ENCODE data around the gene ZNF280D.
"Not testable (repeated sequence)": the region's sequence is repeated elsewhere in the genome, so short reads cannot be mapped to it uniquely, and the experiment has no call there.

Gene ZNF280D

GRCh38 chr15:56719774-56720555, 13.3 kb downstream of the ZNF280D start:
- Histone ChIP-seq H2AFZ (ENCODE audit: low read depth, low read length) (no peak overlapping the region), H3K9me3 (ENCODE audit: low read length) (no peaks in the 10 kb centered on the region), H3K36me3 (ENCODE audit: insufficient read depth, low read length) (no peaks in the 10 kb centered on the region), H3K4me1 (ENCODE audit: insufficient read depth, low read length) (no peaks in the 10 kb centered on the region), H3K27me3 (ENCODE audit: insufficient read depth, low read length) (no peaks in the 10 kb centered on the region), H3K4me3 (ENCODE audit: low read length) (no peak overlapping the region)

- Histone ChIP-seq H2AFZ (ENCODE audit: low read depth, low read length) (no peak overlapping the region), H3K27me3 (ENCODE audit: insufficient read depth, low read length) (no peaks in the 10 kb centered on the region), H3K4me1 (ENCODE audit: insufficient read depth, low read length) (no peaks in the 10 kb centered on the region), H3K4me3 (ENCODE audit: low read length) (no peak overlapping the region), H3K36me3 (ENCODE audit: insufficient read depth, low read length) (no peaks in the 10 kb centered on the region), H3K9me3 (ENCODE audit: low read length) (no peaks in the 10 kb centered on the region)
Measured at GRCh38 chr15:56719021-56719612, 14.2 kb downstream of the ZNF280D start.

DNA sequence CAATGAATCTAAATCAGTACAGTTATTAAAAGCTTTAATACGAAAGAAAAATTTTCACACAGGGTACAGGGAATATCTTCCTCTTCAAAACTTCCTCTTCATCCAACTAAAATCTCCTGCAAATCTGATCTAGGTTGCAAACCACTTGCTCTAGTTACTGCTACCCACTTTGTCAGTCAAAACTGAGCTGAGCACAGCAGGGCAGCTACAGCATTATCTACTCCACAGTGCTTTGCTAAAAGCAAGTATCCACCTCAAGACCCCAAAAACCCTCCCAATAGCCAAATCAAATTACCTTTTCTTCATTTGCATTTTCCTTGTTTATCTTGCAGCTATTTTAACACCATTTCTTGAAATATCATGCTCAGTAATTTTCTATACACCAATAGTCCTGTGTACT, 14.7 kb downstream of the ZNF280D start:
- Histone ChIP-seq H3K4me1 (ENCODE audit: insufficient read depth, low read length) (no peaks in the 10 kb centered on the region), H3K4me3 (ENCODE audit: low read length) (no peak overlapping the region), H3K36me3 (ENCODE audit: insufficient read depth, low read length) (no peaks in the 10 kb centered on the region), H2AFZ (ENCODE audit: low read depth, low read length) (no peak overlapping the region), H3K9me3 (ENCODE audit: low read length) (no peaks in the 10 kb centered on the region), H3K27me3 (ENCODE audit: insufficient read depth, low read length) (no peaks in the 10 kb centered on the region)

GRCh38 chr15:56716334-56716733, 17.0 kb downstream of the ZNF280D start:
- Histone ChIP-seq H3K9me3 (ENCODE audit: low read length) (no peaks in the 10 kb centered on the region), H3K4me1 (ENCODE audit: insufficient read depth, low read length) (no peaks in the 10 kb centered on the region), H3K27me3 (ENCODE audit: insufficient read depth, low read length) (no peaks in the 10 kb centered on the region), H3K4me3 (ENCODE audit: low read length) (no peak overlapping the region), H2AFZ (ENCODE audit: low read depth, low read length) (no peak overlapping the region), H3K36me3 (ENCODE audit: insufficient read depth, low read length) (no peaks in the 10 kb centered on the region)

GRCh38 chr15:56715220-56715619, 18.1 kb downstream of the ZNF280D start:
- Histone ChIP-seq H2AFZ (ENCODE audit: low read depth, low read length) (no peak overlapping the region), H3K4me3 (ENCODE audit: low read length) (no peak overlapping the region), H3K4me1 (ENCODE audit: insufficient read depth, low read length) (no peaks in the 10 kb centered on the region), H3K9me3 (ENCODE audit: low read length) (no peaks in the 10 kb centered on the region), H3K27me3 (ENCODE audit: insufficient read depth, low read length) (no peaks in the 10 kb centered on the region), H3K36me3 (ENCODE audit: insufficient read depth, low read length) (no peaks in the 10 kb centered on the region)

DNA sequence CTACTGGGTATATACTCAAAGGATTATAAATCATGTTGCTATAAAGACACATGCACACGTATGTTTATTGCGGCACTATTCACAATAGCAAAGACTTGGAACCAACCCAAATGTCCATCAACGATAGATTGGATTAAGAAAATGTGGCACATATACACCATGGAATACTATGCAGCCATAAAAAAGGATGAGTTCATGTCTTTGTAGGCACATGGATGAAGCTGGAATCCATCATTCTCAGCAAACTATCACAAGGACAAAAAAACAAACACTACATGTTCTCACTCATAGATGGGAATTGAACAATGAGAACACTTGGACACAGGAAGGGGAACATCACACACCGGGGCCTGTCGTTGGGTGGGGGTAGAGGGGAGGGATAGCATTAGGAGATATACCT, 23.8 kb downstream of the ZNF280D start:
- H3K9me3 ChIP-seq (ENCODE audit: low read length); H3K27me3 ChIP-seq (ENCODE audit: insufficient read depth, low read length); H3K36me3 ChIP-seq (ENCODE audit: insufficient read depth, low read length); H2AFZ ChIP-seq (ENCODE audit: low read depth, low read length); H3K4me1 ChIP-seq (ENCODE audit: insufficient read depth, low read length); H3K4me3 ChIP-seq (ENCODE audit: low read length): not testable (repeated sequence)

GRCh38 chr15:56699743-56700142, 33.6 kb downstream of the ZNF280D start:
- H3K36me3 ChIP-seq (ENCODE audit: insufficient read depth, low read length) = no peaks in the 10 kb centered on the region
- H3K4me1 ChIP-seq (ENCODE audit: insufficient read depth, low read length) = no peaks in the 10 kb centered on the region
- no peak overlapping the region for H2AFZ ChIP-seq (ENCODE audit: low read depth, low read length)
- no peaks in the 10 kb centered on the region for H3K27me3 ChIP-seq (ENCODE audit: insufficient read depth, low read length)
- no peaks in the 10 kb centered on the region for H3K9me3 ChIP-seq (ENCODE audit: low read length)
- no peak overlapping the region for H3K4me3 ChIP-seq (ENCODE audit: low read length)

GRCh38 chr15:56698270-56698669, 35.0 kb downstream of the ZNF280D start:
- H3K4me3 ChIP-seq (ENCODE audit: low read length) = no peak overlapping the region
- no peaks in the 10 kb centered on the region for H3K36me3 ChIP-seq (ENCODE audit: insufficient read depth, low read length)
- H3K4me1 ChIP-seq (ENCODE audit: insufficient read depth, low read length) = no peaks in the 10 kb centered on the region
- H2AFZ ChIP-seq (ENCODE audit: low read depth, low read length) = no peak overlapping the region
- H3K9me3 ChIP-seq (ENCODE audit: low read length) = no peaks in the 10 kb centered on the region
- no peaks in the 10 kb centered on the region for H3K27me3 ChIP-seq (ENCODE audit: insufficient read depth, low read length)

DNA sequence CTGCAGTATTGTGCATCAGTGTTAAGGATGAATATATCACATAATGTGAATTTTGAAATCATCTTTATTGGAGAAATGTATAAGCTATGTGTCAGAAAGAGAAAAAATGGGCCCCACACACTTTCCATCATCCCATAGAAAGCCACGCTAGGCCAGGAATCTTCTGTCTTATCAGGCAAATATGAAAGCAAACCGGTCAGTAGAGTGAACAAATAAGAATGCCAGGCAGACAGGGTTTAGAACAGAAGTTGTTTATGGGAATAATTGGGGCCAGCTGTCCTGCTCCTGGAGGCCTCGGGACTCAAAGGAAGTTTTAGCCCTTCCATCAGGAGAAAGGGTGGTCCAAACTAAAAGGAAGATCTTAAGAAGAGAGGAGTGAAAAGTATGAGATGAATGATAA, 39.5 kb downstream of the ZNF280D start:
- H3K27me3 ChIP-seq (ENCODE audit: insufficient read depth, low read length) = no peaks in the 10 kb centered on the region
- H3K36me3 ChIP-seq (ENCODE audit: insufficient read depth, low read length) = no peaks in the 10 kb centered on the region
- H3K4me1 ChIP-seq (ENCODE audit: insufficient read depth, low read length) = no peaks in the 10 kb centered on the region
- no peak overlapping the region for H2AFZ ChIP-seq (ENCODE audit: low read depth, low read length)
- H3K9me3 ChIP-seq (ENCODE audit: low read length) = no peaks in the 10 kb centered on the region
- no peak overlapping the region for H3K4me3 ChIP-seq (ENCODE audit: low read length)

DNA sequence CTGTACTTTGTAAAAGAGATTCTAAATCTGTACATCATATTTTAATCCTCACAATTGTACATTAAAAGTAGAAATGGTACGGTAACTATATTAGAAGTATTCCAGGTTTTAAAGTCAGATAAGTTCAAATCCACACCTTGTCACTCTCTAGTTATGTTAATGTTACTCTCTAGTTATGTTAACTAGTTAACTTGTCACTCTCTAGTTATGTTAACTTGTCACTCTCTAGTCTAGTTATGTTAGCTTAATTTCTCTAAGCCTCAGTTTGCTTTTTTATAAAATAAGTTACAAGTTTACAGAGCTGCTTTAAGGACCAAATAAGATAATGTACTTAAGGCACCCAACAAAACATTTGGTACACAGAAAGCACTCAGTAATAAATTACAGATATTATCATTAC, 42.6 kb downstream of the ZNF280D start:
- Histone ChIP-seq H3K36me3 (ENCODE audit: insufficient read depth, low read length) (no peaks in the 10 kb centered on the region), H3K4me3 (ENCODE audit: low read length) (no peak overlapping the region)

GRCh38 chr15:56683908-56684307, 49.4 kb downstream of the ZNF280D start:
- no peaks in the 10 kb centered on the region for H3K9me3 ChIP-seq (ENCODE audit: low read length)
- H3K4me3 ChIP-seq (ENCODE audit: low read length) = no peak overlapping the region
- H3K4me1 ChIP-seq (ENCODE audit: insufficient read depth, low read length) = no peaks in the 10 kb centered on the region
- H2AFZ ChIP-seq (ENCODE audit: low read depth, low read length) = no peak overlapping the region
- H3K27me3 ChIP-seq (ENCODE audit: insufficient read depth, low read length) = no peaks in the 10 kb centered on the region
- no peaks in the 10 kb centered on the region for H3K36me3 ChIP-seq (ENCODE audit: insufficient read depth, low read length)

More for the DNA sequence above, 42.6 kb downstream of the ZNF280D start:
- Histone ChIP-seq H3K4me1 (ENCODE audit: insufficient read depth, low read length) (no peaks in the 10 kb centered on the region), H3K27me3 (ENCODE audit: insufficient read depth, low read length) (no peaks in the 10 kb centered on the region), H2AFZ (ENCODE audit: low read depth, low read length) (no peak overlapping the region), H3K9me3 (ENCODE audit: low read length) (no peaks in the 10 kb centered on the region)

- Histone ChIP-seq H3K4me3 (ENCODE audit: low read length) (no peak overlapping the region), H2AFZ (ENCODE audit: low read depth, low read length) (no peak overlapping the region), H3K27me3 (ENCODE audit: insufficient read depth, low read length) (no peaks in the 10 kb centered on the region), H3K9me3 (ENCODE audit: low read length) (no peaks in the 10 kb centered on the region), H3K4me1 (ENCODE audit: insufficient read depth, low read length) (no peaks in the 10 kb centered on the region), H3K36me3 (ENCODE audit: insufficient read depth, low read length) (no peaks in the 10 kb centered on the region)
Measured at GRCh38 chr15:56681113-56681512, 52.2 kb downstream of the ZNF280D start.

- no peaks in the 10 kb centered on the region for H3K9me3 ChIP-seq (ENCODE audit: low read length)
- no peak overlapping the region for H2AFZ ChIP-seq (ENCODE audit: low read depth, low read length)
- no peaks in the 10 kb centered on the region for H3K4me1 ChIP-seq (ENCODE audit: insufficient read depth, low read length)
- H3K4me3 ChIP-seq (ENCODE audit: low read length) = no peak overlapping the region
- H3K36me3 ChIP-seq (ENCODE audit: insufficient read depth, low read length) = no peaks in the 10 kb centered on the region
- H3K27me3 ChIP-seq (ENCODE audit: insufficient read depth, low read length) = no peaks in the 10 kb centered on the region
Measured at GRCh38 chr15:56679225-56679624, 54.1 kb downstream of the ZNF280D start.

DNA sequence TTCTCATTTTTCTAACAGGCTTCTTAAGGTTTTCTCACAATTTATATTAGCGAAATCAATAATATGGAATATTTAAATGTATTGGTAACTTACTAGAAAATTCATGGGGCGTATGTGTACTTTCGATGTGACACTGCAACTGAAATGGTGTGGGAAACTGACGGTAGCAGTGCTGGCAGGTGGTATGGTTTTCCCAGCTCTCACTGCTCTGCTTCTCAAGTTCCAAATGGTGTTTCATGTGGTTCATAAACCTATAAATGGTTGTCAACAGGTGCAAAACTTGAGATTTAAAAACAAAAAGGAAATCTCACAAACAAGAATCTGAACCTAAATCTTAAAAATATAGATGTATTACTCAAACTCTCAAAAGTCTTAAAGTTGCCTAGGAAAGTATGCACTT, 54.7 kb downstream of the ZNF280D start:
- H3K36me3 ChIP-seq (ENCODE audit: insufficient read depth, low read length) = no peaks in the 10 kb centered on the region
- H3K4me3 ChIP-seq (ENCODE audit: low read length) = no peak overlapping the region
- H3K9me3 ChIP-seq (ENCODE audit: low read length) = no peaks in the 10 kb centered on the region
- H3K27me3 ChIP-seq (ENCODE audit: insufficient read depth, low read length) = no peaks in the 10 kb centered on the region
- no peaks in the 10 kb centered on the region for H3K4me1 ChIP-seq (ENCODE audit: insufficient read depth, low read length)
- H2AFZ ChIP-seq (ENCODE audit: low read depth, low read length) = no peak overlapping the region
